Transverse colon (tissue), 4 donors: ENCODE data around the gene RFFL.

Source experiments
- EP300 ChIP-seq: sonication (generic); formaldehyde crosslinking; IDR thresholded peaks from one replicate; pipeline ENCODE4 v1.6.1; 2017; ENCODE audit warnings: antibody characterized with exemption, low read depth
- POLR2A ChIP-seq: fragments of 450-650 bp; IDR thresholded peaks from one replicate; pipeline ENCODE4 v1.6.1; 2016; ENCODE audit warnings: antibody characterized with exemption, mild to moderate bottlenecking, moderate library complexity
- POLR2AphosphoS5 ChIP-seq, 3 donors: sonication (generic); formaldehyde crosslinking; IDR thresholded peaks; one replicate each; pipeline ENCODE4 v1.6.1; 2016; ENCODE audit warnings: antibody characterized with exemption in 3 of 3
- TF ChIP-seq, protein P1 (sequence below), 5 experiments: fragments of 200-600 bp in 3 of 5; fragments of 450-650 bp in 2 of 5; sonication (generic) in 3 of 5; IDR thresholded peaks; 1 replicate in 2 of 5; 2 replicates in 3 of 5; pipeline ENCODE4 v1.5.1; 2016 to 2017; ENCODE audit warnings: antibody characterized with exemption in 5 of 5, inconsistent platforms in 3 of 5, mild to moderate bottlenecking in 2 of 5, moderate library complexity in 1 of 5

DNA sequence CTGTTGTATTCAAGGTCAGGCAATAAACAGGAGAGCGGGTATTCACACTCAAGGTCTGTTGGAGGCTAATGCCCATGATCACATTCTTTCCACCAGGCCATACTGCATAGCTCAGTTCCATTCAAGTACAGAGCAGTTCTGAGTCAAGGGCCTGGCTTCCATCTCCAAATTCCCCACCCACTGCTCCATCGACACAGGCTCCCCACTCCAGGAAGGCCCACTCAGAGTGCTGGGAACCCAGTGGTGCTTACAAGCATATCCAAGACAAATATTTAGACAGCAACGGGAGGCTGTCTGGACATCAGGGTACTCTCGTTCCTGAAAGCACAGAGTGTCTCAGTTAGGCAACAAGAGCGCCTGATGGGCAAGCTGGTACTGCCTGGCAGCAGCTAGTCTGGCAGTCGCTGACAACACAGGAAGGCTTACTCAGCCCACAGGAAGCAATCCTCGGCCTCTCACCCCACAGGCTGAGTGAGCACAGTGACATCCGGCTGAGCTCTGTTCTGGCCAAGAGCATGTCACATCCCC lies 40.9 kb downstream of the RFFL start:
- TF ChIP-seq POLR2A = no peak
- TF ChIP-seq EP300 = peak; percentile 90
- TF ChIP-seq, protein P1, sequence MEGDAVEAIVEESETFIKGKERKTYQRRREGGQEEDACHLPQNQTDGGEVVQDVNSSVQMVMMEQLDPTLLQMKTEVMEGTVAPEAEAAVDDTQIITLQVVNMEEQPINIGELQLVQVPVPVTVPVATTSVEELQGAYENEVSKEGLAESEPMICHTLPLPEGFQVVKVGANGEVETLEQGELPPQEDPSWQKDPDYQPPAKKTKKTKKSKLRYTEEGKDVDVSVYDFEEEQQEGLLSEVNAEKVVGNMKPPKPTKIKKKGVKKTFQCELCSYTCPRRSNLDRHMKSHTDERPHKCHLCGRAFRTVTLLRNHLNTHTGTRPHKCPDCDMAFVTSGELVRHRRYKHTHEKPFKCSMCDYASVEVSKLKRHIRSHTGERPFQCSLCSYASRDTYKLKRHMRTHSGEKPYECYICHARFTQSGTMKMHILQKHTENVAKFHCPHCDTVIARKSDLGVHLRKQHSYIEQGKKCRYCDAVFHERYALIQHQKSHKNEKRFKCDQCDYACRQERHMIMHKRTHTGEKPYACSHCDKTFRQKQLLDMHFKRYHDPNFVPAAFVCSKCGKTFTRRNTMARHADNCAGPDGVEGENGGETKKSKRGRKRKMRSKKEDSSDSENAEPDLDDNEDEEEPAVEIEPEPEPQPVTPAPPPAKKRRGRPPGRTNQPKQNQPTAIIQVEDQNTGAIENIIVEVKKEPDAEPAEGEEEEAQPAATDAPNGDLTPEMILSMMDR (IDR thresholded peaks at IDR 0.05) = peak in 4 of 5 experiments; percentile 16 to 46 (median 31)
- peak; percentile 68 to 82 (median 72) for TF ChIP-seq POLR2AphosphoS5 (IDR thresholded peaks at IDR 0.05)
